HG03460 (cell line): ENCODE results near the gene PLEKHG1.

Experiments
- ATAC-seq: cut with Tn5 transposase; IDR thresholded peaks from one replicate; pipeline ENCODE4 v1.9.1; 2021; ENCODE audit not compliant: unreplicated experiment

PLEKHG1 gene

DNA sequence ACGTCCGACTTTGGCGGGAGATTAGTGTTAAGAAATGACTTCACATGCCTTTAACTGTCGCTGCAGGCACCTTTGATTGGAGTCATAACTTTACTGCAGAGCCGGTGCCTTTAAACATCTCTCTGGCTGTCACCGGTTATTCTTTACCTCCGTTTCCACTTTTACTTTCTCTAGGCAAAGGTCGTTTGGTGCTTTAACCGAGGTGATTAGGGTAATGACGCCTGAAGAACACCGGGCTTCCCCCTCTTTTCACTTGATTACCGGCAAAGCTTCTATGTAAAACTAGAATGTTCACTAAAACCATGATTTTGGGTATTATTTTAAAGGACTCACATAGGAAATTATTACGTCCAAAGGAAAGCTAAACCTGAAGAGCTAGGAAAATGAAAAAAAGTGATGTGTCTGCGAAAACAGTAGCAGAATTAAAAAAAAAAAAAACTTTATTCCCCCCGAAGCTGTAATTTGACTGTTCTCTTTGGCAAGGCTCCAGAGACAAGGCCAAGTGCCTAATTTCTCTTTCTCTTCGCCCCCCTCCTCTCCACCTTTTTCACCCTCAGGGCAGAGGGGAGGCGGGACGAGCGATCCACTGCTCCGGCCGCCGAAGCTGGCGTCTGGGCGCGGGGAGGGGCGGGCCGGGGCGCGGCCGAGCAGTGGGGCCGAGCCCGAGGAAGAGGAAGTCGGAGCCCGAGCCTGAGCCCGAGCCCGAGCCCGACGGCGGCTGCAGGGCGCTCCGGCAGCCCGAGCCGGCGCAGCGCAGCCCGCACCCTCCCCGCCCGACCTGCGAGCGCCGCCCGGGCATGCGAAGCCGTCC, at the start of gene PLEKHG1:
Gene PLEKHG1 (plus strand): TSS at position 687 of the 811 bp plus-strand sequence. CDS start 133,797 bp downstream, outside the sequence.
- ATAC-seq = peak; percentile 76

DNA sequence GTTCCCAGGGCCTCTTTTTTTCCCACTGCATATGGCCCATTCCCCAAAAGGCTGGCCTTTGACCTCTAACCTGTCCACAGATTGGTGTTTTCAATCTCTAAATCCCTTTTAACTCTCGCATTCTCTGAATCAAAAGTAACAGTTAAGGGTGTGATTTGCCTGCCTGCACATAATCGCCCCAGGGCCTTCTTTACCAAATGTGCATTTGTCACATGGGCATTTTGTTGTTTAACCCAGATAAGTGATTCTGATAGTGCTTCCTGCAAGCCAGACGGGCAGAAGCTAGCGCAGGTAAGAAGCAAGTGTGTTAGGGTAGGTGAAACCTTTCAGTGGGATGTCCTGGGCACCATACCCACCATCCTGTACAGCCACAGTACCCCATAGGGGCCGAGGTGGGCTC, 49.4 kb upstream of the PLEKHG1 start:
- ATAC-seq = no peak

- ATAC-seq = no peak
Observed at GRCh38 chr6:150557043-150557599, 42.6 kb upstream of the PLEKHG1 start.

DNA sequence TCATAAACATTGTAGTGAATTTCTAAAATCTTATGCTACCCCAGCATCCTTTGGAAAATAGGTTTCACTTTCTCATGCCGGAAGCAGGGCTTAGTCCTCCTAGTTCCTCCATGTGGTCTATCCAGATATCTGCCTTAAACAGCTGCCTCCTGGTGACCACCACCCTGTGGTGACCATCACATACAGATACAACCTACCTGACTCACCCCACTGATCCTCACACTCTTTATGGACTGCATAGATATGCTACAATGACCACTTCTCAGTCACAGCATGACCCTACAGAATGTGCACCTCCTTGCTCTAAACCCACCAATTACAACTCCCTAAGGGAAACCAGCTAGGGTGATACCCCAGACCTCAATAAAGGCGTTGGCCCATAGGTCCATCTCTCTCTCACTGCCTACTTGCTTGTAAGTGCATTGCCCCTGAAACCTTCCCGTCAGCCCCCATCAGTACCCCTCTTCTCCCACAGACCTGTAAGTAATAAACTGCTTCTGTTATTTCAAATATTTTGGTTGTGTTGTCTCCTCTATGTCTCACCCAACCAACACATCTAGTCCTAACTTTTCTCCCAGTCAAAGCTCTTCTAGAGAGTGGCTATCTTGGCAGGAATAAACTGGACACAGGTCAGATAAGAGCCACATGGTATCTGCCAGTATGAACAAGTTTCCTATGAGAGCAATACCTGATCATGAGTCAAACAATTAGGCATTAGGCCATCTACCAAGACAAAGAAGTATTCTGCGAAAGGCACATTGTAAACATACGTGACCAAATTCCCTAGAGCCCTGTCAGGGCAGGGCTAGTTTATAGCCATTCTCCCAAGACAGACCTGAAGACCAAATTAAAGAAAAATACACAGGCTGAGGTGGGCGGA, 39.4 kb upstream of the PLEKHG1 start:
- no peak for ATAC-seq

GRCh38 chr6:150560884-150561219, 38.8 kb upstream of the PLEKHG1 start:
- no peak for ATAC-seq

GRCh38 chr6:150565945-150566344, 33.7 kb upstream of the PLEKHG1 start:
- ATAC-seq = no peak

- ATAC-seq = no peak
Observed at GRCh38 chr6:150566486-150566885, 33.2 kb upstream of the PLEKHG1 start.

- ATAC-seq = no peak
Observed at GRCh38 chr6:150567380-150567779, 32.3 kb upstream of the PLEKHG1 start.

DNA sequence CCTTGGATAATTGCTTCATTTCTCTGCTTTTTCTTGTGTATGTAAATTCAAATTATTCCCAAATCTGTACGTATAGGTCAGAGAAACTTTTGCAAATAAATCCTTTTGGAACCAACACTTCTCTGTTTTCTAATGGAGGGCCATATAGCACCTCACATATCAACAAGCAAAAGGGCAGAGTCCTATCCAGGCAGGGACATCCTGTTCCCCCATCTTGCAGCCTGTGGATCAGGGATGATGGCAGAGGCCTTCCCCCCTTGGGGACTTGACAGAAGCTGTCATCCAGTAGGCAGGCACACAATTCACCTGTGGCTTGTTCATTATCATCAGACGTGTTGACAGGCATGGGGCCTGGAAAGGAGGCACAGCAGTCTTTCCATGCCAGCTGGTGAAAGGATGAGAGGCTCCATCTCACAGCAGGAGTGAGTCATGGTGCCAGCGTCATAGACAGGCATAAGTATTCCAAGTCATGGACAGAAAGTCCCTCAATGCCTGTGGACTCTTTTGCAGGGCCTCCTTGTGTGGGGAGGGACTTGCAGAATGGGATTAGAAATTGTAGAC, 31.8 kb upstream of the PLEKHG1 start:
- no peak for ATAC-seq

DNA sequence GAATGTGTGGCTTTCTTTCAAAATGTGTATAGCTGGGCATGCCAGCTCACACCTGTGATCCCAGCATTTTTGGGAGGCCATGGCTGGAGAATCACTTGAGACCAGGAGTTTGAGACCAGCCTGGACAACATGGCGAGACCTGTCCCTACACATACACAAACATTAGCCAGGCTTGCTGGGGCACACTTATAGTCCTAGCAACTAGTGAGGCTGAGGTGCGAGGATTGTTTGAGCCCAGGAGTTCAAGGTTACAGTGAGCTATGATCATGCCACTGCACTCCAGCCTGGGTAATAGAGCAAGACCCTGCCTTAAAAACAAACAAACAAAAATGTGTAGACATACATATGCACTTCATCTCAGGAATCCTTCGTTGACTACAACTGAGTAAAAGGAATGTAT, 31.1 kb upstream of the PLEKHG1 start:
- no peak for ATAC-seq

- ATAC-seq = no peak
Observed at GRCh38 chr6:150569161-150569560, 30.5 kb upstream of the PLEKHG1 start.

- ATAC-seq = no peak
Observed at GRCh38 chr6:150573041-150573681, 26.5 kb upstream of the PLEKHG1 start.

DNA sequence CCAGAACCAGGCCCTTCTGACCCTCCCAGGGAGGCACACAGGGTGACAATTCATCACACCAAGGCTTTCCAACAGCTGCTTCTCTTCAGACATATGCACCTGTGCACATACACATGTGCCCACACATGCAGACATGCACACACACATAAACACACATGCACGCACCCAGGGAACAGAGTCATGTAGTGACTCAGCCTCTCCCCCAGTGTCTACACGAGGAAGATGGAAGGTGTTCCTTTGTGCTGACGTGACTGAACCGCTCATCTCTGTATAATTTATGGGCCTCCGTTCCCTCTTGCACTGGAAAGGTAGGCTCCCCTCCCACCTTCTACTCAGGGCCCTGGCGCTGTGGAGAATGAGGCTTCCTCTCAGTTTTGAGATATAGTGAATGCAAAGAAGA, 23.8 kb upstream of the PLEKHG1 start:
- no peak for ATAC-seq

- no peak for ATAC-seq
Observed at GRCh38 chr6:150576651-150577226, 22.9 kb upstream of the PLEKHG1 start.

DNA sequence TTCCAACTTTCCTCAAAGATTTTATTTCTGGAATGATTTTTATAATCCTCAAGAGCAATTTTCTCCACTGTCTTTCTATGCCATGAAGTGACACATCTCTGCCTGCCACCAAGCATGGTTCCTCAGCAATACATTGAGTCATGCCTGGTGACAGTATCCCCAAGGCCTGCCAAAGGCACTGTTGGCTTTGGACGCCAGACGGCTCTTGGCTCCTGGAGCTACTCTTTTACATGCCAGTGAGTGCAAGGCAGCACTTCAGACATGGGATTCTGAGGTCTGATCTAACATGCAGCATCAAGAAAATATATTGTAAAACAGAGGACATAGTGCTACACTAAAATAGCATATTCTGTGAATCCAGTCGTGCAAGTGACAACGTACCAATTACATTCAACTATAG, 20.1 kb upstream of the PLEKHG1 start:
- ATAC-seq = no peak

DNA sequence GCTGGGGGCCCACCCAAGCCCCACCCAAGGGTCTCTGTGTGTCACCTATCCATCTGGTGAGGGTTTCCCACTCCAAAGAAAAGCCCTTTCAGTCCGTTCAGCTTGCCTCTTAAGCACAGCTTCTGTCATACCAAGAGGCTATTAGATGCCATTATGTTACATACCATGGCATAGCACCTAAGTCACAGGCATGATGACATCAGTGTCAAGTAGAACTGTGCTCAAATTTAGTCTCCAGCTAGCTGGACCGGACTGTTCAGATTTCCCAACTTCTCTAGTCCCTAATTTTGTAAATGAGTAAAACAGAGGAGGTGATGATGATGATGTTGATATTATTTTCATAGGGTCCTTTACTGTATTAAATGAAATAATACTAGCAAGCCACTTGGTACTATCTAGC, 19.2 kb upstream of the PLEKHG1 start:
- no peak for ATAC-seq

GRCh38 chr6:150584065-150584464, 15.6 kb upstream of the PLEKHG1 start:
- ATAC-seq = no peak

- ATAC-seq = no peak
Observed at GRCh38 chr6:150584596-150584995, 15.1 kb upstream of the PLEKHG1 start.

GRCh38 chr6:150586850-150587359, 12.8 kb upstream of the PLEKHG1 start:
- no peak for ATAC-seq

DNA sequence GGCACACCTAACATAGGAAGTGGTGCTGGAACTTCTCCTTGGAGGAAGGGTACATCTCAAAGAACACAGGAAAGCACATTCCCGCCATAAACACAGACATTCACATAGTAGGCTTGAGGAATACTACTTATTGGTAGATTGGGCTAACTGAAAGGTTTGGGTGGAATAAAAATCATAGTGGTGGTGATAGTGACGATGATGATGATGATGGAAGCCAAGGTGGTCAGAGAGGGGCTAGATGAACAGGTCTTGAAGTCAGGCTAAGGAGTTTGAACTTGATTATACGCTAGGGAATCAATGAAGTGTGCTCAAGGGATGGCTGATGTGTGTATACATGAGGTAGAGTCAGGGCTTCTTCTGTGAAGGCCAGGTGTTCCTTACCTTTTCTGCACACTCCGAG, 12.0 kb upstream of the PLEKHG1 start:
- no peak for ATAC-seq
